IMR-90 (cell line): Measurements from ENCODE around the gene FOXS1. TPM values are rescaled to one million over a fixed set of nuclear protein-coding genes. Genes with fewer than 3 reads are reported as not detected.

Source experiments
- ATAC-seq: fragments of 200-7000 bp; cut with Tn5 transposase; 2 replicates; pipeline ENCODE4 v1.9.1; 2020; ENCODE audit warnings: low read depth, mild to moderate bottlenecking, moderate library complexity
- BruUV-seq: library from RNA; stranded (reverse); fragments of 400-500 nt; replicated peaks from 2 replicates; lab custom pipeline; 2021; lab: Mats Ljungman, UMichigan
- CTCF ChIA-PET: fragments of 300-600 bp; formaldehyde crosslinking; extraction: SDS; loops from one replicate; lab custom pipeline; 2021; ENCODE audit warnings: antibody characterized with exemption; lab: Yijun Ruan, JAX
- POLR2A ChIA-PET: fragments of 300-600 bp; sonication (Branson Sonifier 250); formaldehyde crosslinking; loops from one replicate; lab custom pipeline; 2022; ENCODE audit warnings: antibody characterized with exemption; ENCODE audit not compliant: unreplicated experiment; lab: Charles Lee
- DNase-seq: peaks from one replicate; pipeline ENCODE4 v3.0.0; 2013
- H2AFZ ChIP-seq: replicated peaks from 2 replicates; pipeline ENCODE3; 2013; ENCODE audit warnings: low read length, mild to moderate bottlenecking; ENCODE audit not compliant: poor library complexity
- H2AK5ac ChIP-seq: 2 replicates; pipeline ENCODE4 v1.6.1; 2013; ENCODE audit warnings: low read depth, low read length, inconsistent platforms
- H2AK9ac ChIP-seq: replicated peaks from 2 replicates; pipeline ENCODE3; 2013; ENCODE audit warnings: mild to moderate bottlenecking, low read depth, low read length, moderate library complexity; ENCODE audit not compliant: poor library complexity
- H2BK120ac ChIP-seq: 2 replicates; pipeline ENCODE4 v1.6.1; 2013; ENCODE audit warnings: low read depth, low read length, inconsistent platforms
- H2BK15ac ChIP-seq: 3 replicates; pipeline ENCODE4 v1.6.1; 2013; ENCODE audit warnings: low read depth, low read length, inconsistent platforms
- H2BK20ac ChIP-seq: 2 replicates; pipeline ENCODE4 v1.6.1; 2013; ENCODE audit warnings: low read depth, mild to moderate bottlenecking, inconsistent platforms, low read length, moderate library complexity
- H2BK5ac ChIP-seq: 2 replicates; pipeline ENCODE4 v1.6.1; 2013; ENCODE audit warnings: mild to moderate bottlenecking, low read depth, low read length, inconsistent platforms; ENCODE audit not compliant: poor library complexity, severe bottlenecking
- H3K14ac ChIP-seq: replicated peaks from 2 replicates; pipeline ENCODE4 v1.6.1; 2013; ENCODE audit warnings: low read depth, low read length, inconsistent platforms
- H3K18ac ChIP-seq: 2 replicates; pipeline ENCODE4 v1.6.1; 2013; ENCODE audit warnings: low read depth, low read length, control low read depth
- H3K23ac ChIP-seq: 2 replicates; pipeline ENCODE4 v1.6.1; 2013; ENCODE audit warnings: low read depth, low read length, inconsistent platforms
- H3K27ac ChIP-seq: 2 replicates; pipeline ENCODE4 v1.5.1; 2013; ENCODE audit warnings: mild to moderate bottlenecking, control low read depth, low read length; ENCODE audit not compliant: insufficient read depth
- H3K27me3 ChIP-seq: 2 replicates; pipeline ENCODE4 v1.6.1; 2013; ENCODE audit warnings: low read length; ENCODE audit not compliant: control insufficient read depth, insufficient read depth
- H3K36me3 ChIP-seq: 2 replicates; pipeline ENCODE4 v1.6.1; 2013; ENCODE audit warnings: low read length, mixed read lengths; ENCODE audit not compliant: control insufficient read depth, insufficient read depth
- H3K4ac ChIP-seq: 2 replicates; pipeline ENCODE4 v1.6.1; 2013; ENCODE audit warnings: low read depth, low read length, inconsistent platforms
- H3K4me1 ChIP-seq: 2 replicates; pipeline ENCODE4 v1.6.1; 2013; ENCODE audit warnings: low read length, mixed read lengths; ENCODE audit not compliant: control insufficient read depth, insufficient read depth
- H3K4me2 ChIP-seq: 2 replicates; pipeline ENCODE4 v1.6.1; 2013; ENCODE audit warnings: low read depth, mild to moderate bottlenecking, control low read depth, low read length, moderate library complexity
- H3K4me3 ChIP-seq: 2 replicates; pipeline ENCODE4 v1.5.1; 2013; ENCODE audit warnings: low read depth, mild to moderate bottlenecking, control low read depth, low read length, moderate library complexity; ENCODE audit not compliant: insufficient read depth
- H3K56ac ChIP-seq: 2 replicates; pipeline ENCODE4 v1.6.1; 2013; ENCODE audit warnings: low read length, inconsistent platforms; ENCODE audit not compliant: insufficient read depth; ENCODE audit errors: extremely low read depth
- H3K79me1 ChIP-seq, 2 experiments: 2 replicates each; pipeline ENCODE4 v1.6.1; 2013; ENCODE audit warnings: low read length in 2 of 2, inconsistent platforms in 1 of 2, low read depth in 1 of 2
- H3K9ac ChIP-seq: 2 replicates; pipeline ENCODE4 v1.6.1; 2013; ENCODE audit warnings: low read depth, low read length, control low read depth
- H3K9me1 ChIP-seq: 2 replicates; pipeline ENCODE4 v1.6.1; 2013; ENCODE audit warnings: low read length, inconsistent platforms; ENCODE audit not compliant: insufficient read depth
- H3K9me3 ChIP-seq: 2 replicates; pipeline ENCODE4 v1.6.1; 2013; ENCODE audit warnings: low read length; ENCODE audit not compliant: control insufficient read depth, insufficient read depth
- H4K20me1 ChIP-seq: 2 replicates; pipeline ENCODE4 v1.6.1; 2013; ENCODE audit warnings: low read length, inconsistent platforms; ENCODE audit not compliant: insufficient read depth
- H4K5ac ChIP-seq: 2 replicates; pipeline ENCODE4 v1.6.1; 2013; ENCODE audit warnings: mild to moderate bottlenecking, low read depth, low read length, control low read depth
- H4K8ac ChIP-seq, 2 experiments: 2 replicates each; pipeline ENCODE4 v1.6.1; 2013; ENCODE audit warnings: low read depth in 2 of 2, low read length in 2 of 2, control low read depth in 1 of 2, inconsistent platforms in 1 of 2
- H4K91ac ChIP-seq: 2 replicates; pipeline ENCODE4 v1.6.1; 2013; ENCODE audit warnings: low read depth, low read length, inconsistent platforms; ENCODE audit not compliant: insufficient read depth
- BHLHE40 ChIP-seq: fragments of 150-350 bp; IDR thresholded peaks from 2 replicates; pipeline ENCODE4 v1.6.1; 2016; ENCODE audit warnings: mild to moderate bottlenecking, low read depth, low read length
- FOS ChIP-seq: fragments of 150-350 bp; IDR thresholded peaks from 2 replicates; pipeline ENCODE4 v1.6.1; 2016; ENCODE audit warnings: low read depth, low read length
- MAZ ChIP-seq: IDR thresholded peaks from 2 replicates; pipeline ENCODE4 v1.6.1; 2012; ENCODE audit warnings: low read depth, mild to moderate bottlenecking, low read length, improper control_type of control experiment, moderate library complexity, borderline replicate concordance
- POLR2A ChIP-seq: IDR thresholded peaks from 2 replicates; pipeline ENCODE4 v1.6.1; 2012; ENCODE audit warnings: mild to moderate bottlenecking, low read depth, low read length
- RAD21 ChIP-seq: IDR thresholded peaks from 2 replicates; pipeline ENCODE4 v1.6.1; 2012; ENCODE audit warnings: low read length, improper control_type of control experiment
- RCOR1 ChIP-seq: IDR thresholded peaks from 2 replicates; pipeline ENCODE4 v1.6.1; 2012; ENCODE audit warnings: mild to moderate bottlenecking, low read length, improper control_type of control experiment; ENCODE audit not compliant: insufficient replicate concordance
- SMC3 ChIP-seq: fragments of 150-350 bp; IDR thresholded peaks from 2 replicates; pipeline ENCODE4 v1.6.1; 2016; ENCODE audit warnings: low read depth, mild to moderate bottlenecking, antibody characterized with exemption, low read length, moderate library complexity
- WGBS, 2 experiments: methylation state at CpG; one replicate each; pipeline versions ENCODE4 v1.1.5 to v1.1.7; 2013; ENCODE audit warnings: missing lambda C conversion rate in 2 of 2; ENCODE audit not compliant: insufficient read length in 1 of 2; ENCODE audit errors: extremely low coverage in 2 of 2; 5-methylcytosine and 5-hydroxymethylcytosine counted together
- dilution Hi-C: fragments of 300-500 bp; cut with HindIII; formaldehyde crosslinking; loops from one replicate; pipeline ENCODE4 v1.14.3; 2018; ENCODE audit warnings: low sequenced_read_pairs; ENCODE audit not compliant: unreplicated experiment
- in situ Hi-C: fragments of 300-500 bp; cut with MboI; formaldehyde crosslinking; loops from 3 replicates; pipeline ENCODE4 v1.14.3; 2019; ENCODE audit warnings: low sequenced_read_pairs, inconsistent platforms, mixed read lengths
- intact Hi-C: fragments of 100-400 bp; cut with micrococcal nuclease; formaldehyde crosslinking; loops from 2 replicates; pipeline ENCODE4 v1.10.0; 2022
- polyA plus RNA-seq, 3 experiments: library from polyadenylated mRNA; depleted of rRNA; stranded (reverse); fragments of >200 nt; gene quantifications; 2 replicates each; pipeline ENCODE4 v1.2.3, GENCODE V29; 2012; ENCODE audit warnings: low replicate concordance in 1 of 3
- total RNA-seq: library from RNA; depleted of rRNA; stranded (reverse); fragments of >200 nt; gene quantifications from 2 replicates; pipeline ENCODE4 v1.2.3, GENCODE V29; 2012
- TF ChIP-seq, protein P1 (sequence below): fragments of 150-350 bp; IDR thresholded peaks from 2 replicates; pipeline ENCODE4 v1.6.1; 2016; ENCODE audit warnings: low read depth, mild to moderate bottlenecking, low read length, moderate library complexity, borderline replicate concordance
- TF ChIP-seq, protein P2 (sequence below): fragments of 150-350 bp; IDR thresholded peaks from 2 replicates; pipeline ENCODE4 v1.6.1; 2017; ENCODE audit warnings: mild to moderate bottlenecking, antibody characterized with exemption, low read length, low read depth
- TF ChIP-seq, protein P3 (sequence below): conservative IDR thresholded peaks from 2 replicates; pipeline ENCODE4 v1.5.1; 2012; ENCODE audit warnings: mild to moderate bottlenecking, low read depth, low read length, improper control_type of control experiment

Gene FOXS1
- total and polyA plus RNA-seq, 2 of the 4 experiments (the other 2 are of a cell fraction): not detected

DNA sequence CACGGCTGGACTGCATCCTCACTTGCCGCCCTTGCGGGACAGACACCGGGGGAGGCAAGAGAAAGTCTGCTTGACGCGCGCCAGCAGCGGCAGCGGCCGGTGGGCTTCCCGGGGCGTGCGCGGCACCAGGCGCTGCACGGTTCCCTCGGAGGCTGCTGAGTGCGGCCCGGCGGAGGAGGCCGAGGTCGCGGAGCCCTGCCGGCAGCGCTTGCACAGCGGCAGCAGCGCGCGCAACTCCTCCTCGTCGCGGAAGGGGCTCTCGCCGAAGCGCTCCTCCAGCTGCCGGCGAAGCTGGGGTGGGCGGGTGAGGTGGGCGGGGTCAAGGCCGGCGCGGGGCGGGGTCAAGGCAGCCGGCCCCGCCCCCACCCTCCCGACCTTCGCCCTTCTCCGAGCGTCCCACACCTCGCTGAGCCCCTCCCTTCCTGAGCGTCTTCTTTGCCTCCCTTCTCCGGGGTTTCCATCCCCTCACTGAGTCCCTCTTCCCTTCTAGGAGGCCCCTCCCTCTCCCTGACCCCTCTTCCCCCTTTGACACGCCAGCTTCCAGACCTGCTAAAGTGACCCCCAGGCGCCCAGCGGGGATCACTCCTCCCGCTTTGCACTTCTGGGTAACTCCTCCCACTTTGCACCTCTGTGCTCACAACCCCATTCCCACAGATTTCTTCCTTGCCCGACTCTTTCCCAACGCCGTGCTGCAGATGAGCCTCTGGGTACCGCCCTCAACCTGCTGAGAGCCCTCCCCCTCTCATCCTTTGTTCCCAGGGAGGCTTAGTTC is 16.2 kb upstream of the FOXS1 start:
- intact Hi-C loops: no loop called here
- no peak overlapping the region for H2BK5ac ChIP-seq
- no peak overlapping the region for H2BK20ac ChIP-seq
- H3K4ac ChIP-seq: no peak overlapping the region
- peak overlapping the region; percentile 78 for H3K4me2 ChIP-seq
- peak; percentile 36 for DNase-seq
- no peak overlapping the region for H3K9ac ChIP-seq
- H4K5ac ChIP-seq: no peak overlapping the region
- no peak overlapping the region for H3K18ac ChIP-seq
- H3K23ac ChIP-seq: no peak overlapping the region
- in situ Hi-C loops: no loop called here
- no peak overlapping the region for H3K27ac ChIP-seq
- no peak overlapping the region for H2BK15ac ChIP-seq
- CTCF ChIA-PET: no interaction called here
- H4K20me1 ChIP-seq: no peaks in the 10 kb centered on the region
- H4K8ac ChIP-seq: no peak overlapping the region
- H2BK120ac ChIP-seq: no peak overlapping the region
- dilution Hi-C loops: no loop called here
- no peak for TF ChIP-seq POLR2A
- TF ChIP-seq RCOR1: no peak
- TF ChIP-seq, protein P1, sequence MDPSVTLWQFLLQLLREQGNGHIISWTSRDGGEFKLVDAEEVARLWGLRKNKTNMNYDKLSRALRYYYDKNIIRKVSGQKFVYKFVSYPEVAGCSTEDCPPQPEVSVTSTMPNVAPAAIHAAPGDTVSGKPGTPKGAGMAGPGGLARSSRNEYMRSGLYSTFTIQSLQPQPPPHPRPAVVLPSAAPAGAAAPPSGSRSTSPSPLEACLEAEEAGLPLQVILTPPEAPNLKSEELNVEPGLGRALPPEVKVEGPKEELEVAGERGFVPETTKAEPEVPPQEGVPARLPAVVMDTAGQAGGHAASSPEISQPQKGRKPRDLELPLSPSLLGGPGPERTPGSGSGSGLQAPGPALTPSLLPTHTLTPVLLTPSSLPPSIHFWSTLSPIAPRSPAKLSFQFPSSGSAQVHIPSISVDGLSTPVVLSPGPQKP: no peak
- no peak for TF ChIP-seq FOS
- TF ChIP-seq BHLHE40: no peak
- no peak; the same call in 1 of the 2 replicates for TF ChIP-seq MAZ
- TF ChIP-seq SMC3: no peak
- TF ChIP-seq, protein P2, sequence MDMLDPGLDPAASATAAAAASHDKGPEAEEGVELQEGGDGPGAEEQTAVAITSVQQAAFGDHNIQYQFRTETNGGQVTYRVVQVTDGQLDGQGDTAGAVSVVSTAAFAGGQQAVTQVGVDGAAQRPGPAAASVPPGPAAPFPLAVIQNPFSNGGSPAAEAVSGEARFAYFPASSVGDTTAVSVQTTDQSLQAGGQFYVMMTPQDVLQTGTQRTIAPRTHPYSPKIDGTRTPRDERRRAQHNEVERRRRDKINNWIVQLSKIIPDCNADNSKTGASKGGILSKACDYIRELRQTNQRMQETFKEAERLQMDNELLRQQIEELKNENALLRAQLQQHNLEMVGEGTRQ: no peak
- TF ChIP-seq, protein P3, sequence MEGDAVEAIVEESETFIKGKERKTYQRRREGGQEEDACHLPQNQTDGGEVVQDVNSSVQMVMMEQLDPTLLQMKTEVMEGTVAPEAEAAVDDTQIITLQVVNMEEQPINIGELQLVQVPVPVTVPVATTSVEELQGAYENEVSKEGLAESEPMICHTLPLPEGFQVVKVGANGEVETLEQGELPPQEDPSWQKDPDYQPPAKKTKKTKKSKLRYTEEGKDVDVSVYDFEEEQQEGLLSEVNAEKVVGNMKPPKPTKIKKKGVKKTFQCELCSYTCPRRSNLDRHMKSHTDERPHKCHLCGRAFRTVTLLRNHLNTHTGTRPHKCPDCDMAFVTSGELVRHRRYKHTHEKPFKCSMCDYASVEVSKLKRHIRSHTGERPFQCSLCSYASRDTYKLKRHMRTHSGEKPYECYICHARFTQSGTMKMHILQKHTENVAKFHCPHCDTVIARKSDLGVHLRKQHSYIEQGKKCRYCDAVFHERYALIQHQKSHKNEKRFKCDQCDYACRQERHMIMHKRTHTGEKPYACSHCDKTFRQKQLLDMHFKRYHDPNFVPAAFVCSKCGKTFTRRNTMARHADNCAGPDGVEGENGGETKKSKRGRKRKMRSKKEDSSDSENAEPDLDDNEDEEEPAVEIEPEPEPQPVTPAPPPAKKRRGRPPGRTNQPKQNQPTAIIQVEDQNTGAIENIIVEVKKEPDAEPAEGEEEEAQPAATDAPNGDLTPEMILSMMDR: no peak
- no peak for TF ChIP-seq RAD21
- H2AFZ ChIP-seq: peak overlapping the region; percentile 85
- peaks cover 2% of the 10 kb centered on the region; the same call in 1 of the 2 replicates for H3K4me1 ChIP-seq
- H3K9me3 ChIP-seq: no peaks in the 10 kb centered on the region
- peaks cover 85% of the 10 kb centered on the region for H3K27me3 ChIP-seq
- H3K4me3 ChIP-seq: peak overlapping the region; percentile 37
- H3K56ac ChIP-seq: no peak overlapping the region
- H3K14ac ChIP-seq: no peak overlapping the region
- no peaks in the 10 kb centered on the region for H3K79me1 ChIP-seq
- no TSS peak for BruUV-seq
- 5% methylated on average over 30 of the region's 60 CpGs; no CpG with 5 or more reads in 1 of the 2 experiments for WGBS, 2 experiments
- H4K91ac ChIP-seq: no peak overlapping the region
- no peaks in the 10 kb centered on the region for H3K36me3 ChIP-seq
- H2AK9ac ChIP-seq: no peak overlapping the region
- H2AK5ac ChIP-seq: no peak overlapping the region
- no peaks in the 10 kb centered on the region; the same call in 1 of the 2 replicates for H3K9me1 ChIP-seq
- POLR2A ChIA-PET: no interaction called here
- ATAC-seq: peak; percentile 94
